ENCODE data around the gene TNIK.

Gene TNIK

DNA sequence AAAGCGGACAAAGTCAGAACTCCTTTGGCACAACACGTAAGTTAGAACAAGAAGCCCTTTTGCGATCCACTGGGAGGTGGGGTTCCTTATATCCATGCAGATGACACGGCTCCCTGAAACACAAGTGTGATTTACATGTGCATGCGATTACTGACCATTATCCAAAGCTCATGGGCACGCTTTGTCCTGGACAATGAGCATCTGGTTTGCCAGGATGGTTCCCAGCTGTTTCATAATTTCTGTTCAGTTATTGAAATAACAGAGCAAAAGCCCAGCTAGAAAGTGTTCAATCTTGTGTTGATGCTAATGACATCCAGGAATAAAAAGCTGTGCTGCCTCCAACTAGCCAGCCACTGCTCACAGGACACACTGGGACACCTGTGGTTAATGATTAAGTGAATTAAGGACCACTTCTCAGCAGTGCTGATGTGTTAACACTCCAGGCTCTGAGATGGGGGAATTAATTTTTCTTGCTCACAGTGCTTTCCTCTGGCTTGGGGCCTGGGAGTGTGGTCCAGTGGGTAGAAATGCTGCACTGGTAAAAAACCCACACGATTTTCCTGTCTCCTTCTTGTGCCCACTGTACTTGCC lies 310.6 kb downstream of the TNIK start:
- no peak overlapping the region for H3K4me3 ChIP-seq (ENCODE audit: low read depth, low read length)
- ChIA-PET POLR2A (no interaction called here), CTCF (no interaction called here)
- DNase-seq (ENCODE audit: low read depth, low spot score): no peak
- TF ChIP-seq, protein P1, sequence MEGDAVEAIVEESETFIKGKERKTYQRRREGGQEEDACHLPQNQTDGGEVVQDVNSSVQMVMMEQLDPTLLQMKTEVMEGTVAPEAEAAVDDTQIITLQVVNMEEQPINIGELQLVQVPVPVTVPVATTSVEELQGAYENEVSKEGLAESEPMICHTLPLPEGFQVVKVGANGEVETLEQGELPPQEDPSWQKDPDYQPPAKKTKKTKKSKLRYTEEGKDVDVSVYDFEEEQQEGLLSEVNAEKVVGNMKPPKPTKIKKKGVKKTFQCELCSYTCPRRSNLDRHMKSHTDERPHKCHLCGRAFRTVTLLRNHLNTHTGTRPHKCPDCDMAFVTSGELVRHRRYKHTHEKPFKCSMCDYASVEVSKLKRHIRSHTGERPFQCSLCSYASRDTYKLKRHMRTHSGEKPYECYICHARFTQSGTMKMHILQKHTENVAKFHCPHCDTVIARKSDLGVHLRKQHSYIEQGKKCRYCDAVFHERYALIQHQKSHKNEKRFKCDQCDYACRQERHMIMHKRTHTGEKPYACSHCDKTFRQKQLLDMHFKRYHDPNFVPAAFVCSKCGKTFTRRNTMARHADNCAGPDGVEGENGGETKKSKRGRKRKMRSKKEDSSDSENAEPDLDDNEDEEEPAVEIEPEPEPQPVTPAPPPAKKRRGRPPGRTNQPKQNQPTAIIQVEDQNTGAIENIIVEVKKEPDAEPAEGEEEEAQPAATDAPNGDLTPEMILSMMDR (IDR thresholded peaks at IDR 0.05; ENCODE audit: insufficient read depth, low read length, missing control alignments): no peak

DNA sequence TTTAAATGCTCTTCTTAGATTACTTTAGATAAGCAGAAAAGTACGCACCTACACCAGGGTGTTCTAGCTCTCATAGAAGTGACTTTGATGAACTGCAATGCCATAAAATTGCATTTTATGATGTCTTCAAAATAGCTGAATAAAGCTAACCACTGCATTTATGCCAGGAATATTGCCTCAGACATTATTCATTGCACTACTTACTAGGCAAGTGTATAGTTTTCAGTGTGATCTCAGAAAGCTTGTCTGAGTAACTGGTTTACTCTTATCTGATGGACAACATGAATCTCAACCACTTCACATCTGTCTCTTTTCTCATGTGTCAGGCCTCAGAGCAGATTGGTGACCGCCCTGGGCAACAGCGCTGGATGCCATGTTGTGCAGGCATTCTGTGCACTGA lies 314.4 kb downstream of the TNIK start:
- ChIA-PET POLR2A (no interaction called here), CTCF (no interaction called here)
- no peak for DNase-seq (ENCODE audit: low read depth, low spot score)
- TF ChIP-seq, protein P1 (IDR thresholded peaks at IDR 0.05; ENCODE audit: insufficient read depth, low read length, missing control alignments): no peak
- H3K4me3 ChIP-seq (ENCODE audit: low read depth, low read length): no peak overlapping the region

DNA sequence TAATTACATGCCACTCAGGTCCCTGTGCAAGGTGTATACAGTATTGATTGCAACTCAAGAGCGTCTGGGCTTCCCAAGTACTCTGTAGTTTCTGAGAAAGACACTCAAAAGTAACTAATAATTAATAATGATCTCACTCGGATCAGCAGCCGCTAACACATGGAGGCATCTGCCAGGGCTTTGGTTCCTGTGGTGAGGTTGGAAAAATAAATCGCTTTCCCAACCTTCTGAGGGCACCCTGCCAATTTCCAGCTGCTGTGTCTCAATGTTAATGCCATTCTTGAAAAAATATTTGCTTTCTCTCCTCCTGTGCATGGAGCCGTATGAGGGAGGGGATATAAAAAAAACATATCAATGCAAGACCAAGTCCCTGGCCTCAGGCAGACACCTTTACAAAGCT lies 317.2 kb downstream of the TNIK start:
- DNase-seq (ENCODE audit: low read depth, low spot score): no peak
- ChIA-PET CTCF (interaction anchor here (1.9 kb wide), 1 partner anchor 13 kb away, joined by 7 read pairs; no protein-coding TSS in a partner anchor), POLR2A (no interaction called here)
- no peak overlapping the region for H3K4me3 ChIP-seq (ENCODE audit: low read depth, low read length)
- TF ChIP-seq, protein P1 (IDR thresholded peaks at IDR 0.05; ENCODE audit: insufficient read depth, low read length, missing control alignments): no peak

DNA sequence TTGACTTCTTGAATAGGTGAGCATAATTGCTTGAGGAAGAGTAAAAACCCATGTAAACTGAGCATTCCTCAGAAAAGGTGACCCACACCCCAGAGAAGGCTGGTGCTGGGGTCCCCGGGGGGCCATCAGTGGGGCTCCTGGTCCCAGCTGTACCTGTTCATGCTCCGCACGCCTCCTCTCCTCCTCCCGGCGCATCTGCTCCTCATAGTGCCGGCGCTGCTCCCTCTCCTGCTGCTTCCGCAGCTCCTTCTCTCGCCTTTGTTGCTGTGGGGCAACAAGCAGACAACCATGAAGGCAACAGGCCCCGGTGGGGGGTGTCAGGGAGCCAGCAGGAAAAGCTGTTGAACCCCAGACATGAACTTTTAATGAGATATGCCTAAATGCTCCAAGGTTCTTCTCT lies 320.0 kb downstream of the TNIK start:
- H3K4me3 ChIP-seq (ENCODE audit: low read depth, low read length): no peak overlapping the region
- TF ChIP-seq, protein P1 (IDR thresholded peaks at IDR 0.05; ENCODE audit: insufficient read depth, low read length, missing control alignments): no peak
- no peak for DNase-seq (ENCODE audit: low read depth, low spot score)
- ChIA-PET CTCF (no interaction called here), POLR2A (no interaction called here)

DNA sequence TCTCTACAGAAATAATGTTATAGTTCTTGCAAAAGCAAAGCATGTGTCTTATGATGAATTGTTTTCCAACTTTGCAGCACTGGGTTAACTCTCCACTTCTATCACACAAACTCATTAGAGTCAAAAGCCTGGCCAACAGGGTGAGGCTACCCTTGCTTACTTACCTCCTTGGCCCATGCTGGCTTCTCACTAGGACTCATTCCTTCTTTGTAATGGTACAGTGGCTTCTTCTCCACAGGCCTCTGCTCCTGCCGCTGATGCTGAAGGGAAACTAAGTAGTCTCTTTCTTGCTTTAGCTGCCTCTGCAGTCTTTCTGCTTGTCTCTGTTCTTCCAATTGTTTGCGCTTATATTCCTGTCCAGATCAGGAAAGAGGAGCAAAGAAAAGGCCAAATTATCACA lies 322.2 kb downstream of the TNIK start:
- no peak overlapping the region for H3K4me3 ChIP-seq (ENCODE audit: low read depth, low read length)
- TF ChIP-seq, protein P1 (IDR thresholded peaks at IDR 0.05; ENCODE audit: insufficient read depth, low read length, missing control alignments): no peak
- no peak for DNase-seq (ENCODE audit: low read depth, low spot score)
- POLR2A ChIA-PET: no interaction called here
- CTCF ChIA-PET: no interaction called here

DNA sequence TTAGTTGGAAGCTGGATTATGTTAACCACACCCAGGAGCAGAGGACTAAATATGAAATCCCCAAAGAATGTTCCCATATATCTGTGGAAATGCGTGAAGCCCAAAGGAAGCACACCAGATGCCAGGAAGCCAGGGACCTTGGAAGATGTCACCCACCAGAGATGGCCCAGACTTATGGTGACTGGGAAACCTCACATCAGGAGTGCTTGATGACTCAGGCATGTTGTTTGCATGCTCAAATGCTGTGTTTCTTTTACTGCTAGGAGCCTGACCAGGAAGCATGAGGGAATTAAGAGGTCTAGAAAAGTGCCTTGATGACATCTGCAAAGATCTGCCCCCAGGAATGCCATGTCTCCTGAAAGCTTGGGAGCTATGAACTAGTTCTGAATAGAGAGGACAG lies 324.7 kb downstream of the TNIK start:
- POLR2A ChIA-PET: no interaction called here
- TF ChIP-seq, protein P1 (IDR thresholded peaks at IDR 0.05; ENCODE audit: insufficient read depth, low read length, missing control alignments): no peak
- no peak overlapping the region for H3K4me3 ChIP-seq (ENCODE audit: low read depth, low read length)
- CTCF ChIA-PET: no interaction called here
- no peak for DNase-seq (ENCODE audit: low read depth, low spot score)
